Cardiac fibroblast (primary cell): Measurements from ENCODE around the gene FMN1.

ENCODE experiments used
- DNase-seq, 2 donors: peaks; one replicate each; pipeline versions ENCODE4 v3.0.0 to v3.0.0-alpha.2; 2010; ENCODE audit warnings: low read depth in 2 of 2
- H3K4me3 ChIP-seq, 2 donors: replicated peaks in 1 of 2; 1 replicate in 1 of 2; 2 replicates in 1 of 2; pipeline ENCODE4 v1.5.1; 2011; ENCODE audit warnings: low read depth in 2 of 2, low read length in 2 of 2, mild to moderate bottlenecking in 2 of 2, moderate library complexity in 1 of 2
- TF ChIP-seq, protein P1 (sequence below): IDR thresholded peaks from one replicate; pipeline ENCODE4 v1.5.1; 2011; ENCODE audit warnings: low read depth, mild to moderate bottlenecking, low read length, inconsistent platforms

FMN1 gene

DNA sequence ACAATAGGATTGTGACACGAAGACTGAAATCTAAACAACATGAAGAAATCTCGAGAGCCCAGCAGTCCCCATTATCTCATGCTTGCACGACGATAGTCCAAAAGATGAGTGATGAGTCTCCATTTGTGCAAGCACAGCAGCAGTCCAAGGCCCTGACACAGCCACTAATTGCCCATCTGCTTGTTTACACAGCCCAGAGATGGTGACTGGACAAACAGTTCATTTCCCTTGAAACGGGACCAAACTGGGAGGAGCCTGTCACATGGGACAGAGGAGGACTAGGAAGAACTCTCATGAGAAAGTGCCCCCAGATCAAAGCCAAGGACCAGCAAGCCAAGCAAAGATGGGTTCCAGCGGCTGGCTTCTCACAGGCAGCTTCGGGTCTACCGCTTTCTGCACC, 355.7 kb downstream of the FMN1 start:
- TF ChIP-seq, protein P1, sequence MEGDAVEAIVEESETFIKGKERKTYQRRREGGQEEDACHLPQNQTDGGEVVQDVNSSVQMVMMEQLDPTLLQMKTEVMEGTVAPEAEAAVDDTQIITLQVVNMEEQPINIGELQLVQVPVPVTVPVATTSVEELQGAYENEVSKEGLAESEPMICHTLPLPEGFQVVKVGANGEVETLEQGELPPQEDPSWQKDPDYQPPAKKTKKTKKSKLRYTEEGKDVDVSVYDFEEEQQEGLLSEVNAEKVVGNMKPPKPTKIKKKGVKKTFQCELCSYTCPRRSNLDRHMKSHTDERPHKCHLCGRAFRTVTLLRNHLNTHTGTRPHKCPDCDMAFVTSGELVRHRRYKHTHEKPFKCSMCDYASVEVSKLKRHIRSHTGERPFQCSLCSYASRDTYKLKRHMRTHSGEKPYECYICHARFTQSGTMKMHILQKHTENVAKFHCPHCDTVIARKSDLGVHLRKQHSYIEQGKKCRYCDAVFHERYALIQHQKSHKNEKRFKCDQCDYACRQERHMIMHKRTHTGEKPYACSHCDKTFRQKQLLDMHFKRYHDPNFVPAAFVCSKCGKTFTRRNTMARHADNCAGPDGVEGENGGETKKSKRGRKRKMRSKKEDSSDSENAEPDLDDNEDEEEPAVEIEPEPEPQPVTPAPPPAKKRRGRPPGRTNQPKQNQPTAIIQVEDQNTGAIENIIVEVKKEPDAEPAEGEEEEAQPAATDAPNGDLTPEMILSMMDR: no peak
- peak; percentile 51 to 96 for DNase-seq
- peak overlapping the region in 1 of 2 donors; percentile 0 for H3K4me3 ChIP-seq

DNA sequence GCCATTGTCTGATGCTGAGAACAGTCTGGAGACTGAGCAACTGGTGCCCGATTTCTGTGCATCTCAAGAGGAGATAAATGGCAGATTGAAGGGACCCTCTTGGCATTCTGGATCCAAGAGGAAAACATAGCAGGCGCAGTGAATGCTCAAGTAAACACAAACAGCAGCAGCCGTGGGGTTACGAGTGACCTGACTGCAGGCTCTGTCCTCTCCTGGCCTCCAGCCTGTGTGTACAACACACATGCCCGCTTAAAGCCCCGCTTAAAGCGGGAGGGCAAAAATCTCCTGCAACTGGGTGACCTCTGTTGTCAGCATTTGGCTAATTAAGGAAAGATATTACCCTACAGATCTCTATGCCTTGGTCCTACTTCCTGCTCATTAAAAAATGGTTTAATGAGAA, 356.2 kb downstream of the FMN1 start:
- DNase-seq: no peak
- TF ChIP-seq, protein P1: no peak
- no peak overlapping the region for H3K4me3 ChIP-seq

GRCh38 chr15:32837935-32838334, 356.6 kb downstream of the FMN1 start:
- DNase-seq: no peak
- TF ChIP-seq, protein P1: no peak
- H3K4me3 ChIP-seq: no peak overlapping the region

- H3K4me3 ChIP-seq: no peak overlapping the region
- DNase-seq: no peak
- TF ChIP-seq, protein P1: no peak
These were observed 360.4 kb downstream of the FMN1 start for GRCh38 chr15:32834156-32834555.

- TF ChIP-seq, protein P1: no peak
- peak in 1 of 2 donors; percentile 77 for DNase-seq
- no peak overlapping the region for H3K4me3 ChIP-seq
These were observed 361.1 kb downstream of the FMN1 start for GRCh38 chr15:32833379-32833821.

GRCh38 chr15:32831485-32831884, 363.0 kb downstream of the FMN1 start:
- peak in 1 of 2 donors; percentile 38 for DNase-seq
- H3K4me3 ChIP-seq: no peak overlapping the region
- TF ChIP-seq, protein P1: no peak

DNA sequence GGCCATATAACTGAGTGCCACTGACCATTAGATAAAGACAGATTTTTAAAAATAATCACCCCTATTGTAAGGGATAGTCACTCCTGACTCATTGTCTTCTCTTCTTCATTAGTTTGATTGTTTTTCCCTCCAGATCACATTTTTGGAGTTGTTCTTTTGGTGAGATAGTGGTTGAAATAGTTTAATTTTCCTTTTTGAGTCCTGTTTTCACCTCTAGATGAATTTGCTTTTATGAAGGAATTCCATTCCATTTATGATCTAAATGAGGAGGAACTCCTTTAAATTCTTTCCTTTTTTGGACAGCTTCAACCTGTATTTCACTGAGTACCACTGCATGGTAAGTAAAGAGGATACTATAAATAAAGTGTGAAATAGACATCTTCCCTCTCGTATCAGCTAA, 364.3 kb downstream of the FMN1 start:
- no peak for DNase-seq
- no peak overlapping the region for H3K4me3 ChIP-seq
- TF ChIP-seq, protein P1: no peak
